ENCODE results near the gene ANP32E.
A peak's percentile ranks its signal among the peaks of the same experiment; 100 is the strongest.
"Not testable (repeated sequence)": the region's sequence is repeated elsewhere in the genome, so short reads cannot be mapped to it uniquely, and the experiment has no call there.

The ANP32E gene

DNA sequence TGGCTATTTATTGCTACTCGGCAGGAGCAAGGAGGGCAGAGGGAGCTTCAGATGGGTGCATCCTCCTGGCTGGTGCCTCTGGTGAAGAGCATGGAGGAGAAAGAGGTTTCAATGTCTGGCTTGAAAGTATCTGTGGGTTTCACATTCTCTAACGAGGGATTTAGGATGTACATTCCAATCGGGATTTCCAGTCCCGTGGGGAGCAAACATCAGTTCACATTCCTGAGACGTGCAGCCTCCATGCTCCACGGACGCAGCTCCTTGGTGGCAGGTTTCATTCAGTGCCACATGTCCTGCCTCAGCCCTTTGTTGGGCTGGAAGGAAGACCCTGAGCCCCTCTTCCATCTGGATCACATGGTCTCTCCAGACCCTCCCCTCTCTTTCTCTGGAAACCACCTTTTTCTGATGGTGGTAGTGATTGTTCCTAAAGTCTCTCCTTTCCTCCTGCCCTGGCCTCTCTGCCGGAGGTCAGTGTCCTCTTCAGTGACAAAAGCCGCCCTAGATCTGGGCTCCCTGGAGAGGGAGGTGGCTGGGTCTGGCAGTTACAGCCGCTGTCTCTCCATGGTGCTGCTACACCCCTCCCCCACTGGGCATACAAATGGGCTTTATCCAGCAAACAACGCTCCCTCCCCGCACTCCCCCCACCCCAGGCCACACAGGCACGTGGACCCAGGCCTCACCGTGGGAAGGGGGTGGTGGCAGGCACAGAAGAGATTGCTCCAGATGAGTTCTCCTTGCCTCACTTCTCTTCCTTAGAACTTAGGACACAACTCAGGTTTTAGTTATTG is 20.8 kb upstream of the ANP32E start:
- peak; percentile 64 for DNase-seq (ENCODE audit: low read depth)

DNA sequence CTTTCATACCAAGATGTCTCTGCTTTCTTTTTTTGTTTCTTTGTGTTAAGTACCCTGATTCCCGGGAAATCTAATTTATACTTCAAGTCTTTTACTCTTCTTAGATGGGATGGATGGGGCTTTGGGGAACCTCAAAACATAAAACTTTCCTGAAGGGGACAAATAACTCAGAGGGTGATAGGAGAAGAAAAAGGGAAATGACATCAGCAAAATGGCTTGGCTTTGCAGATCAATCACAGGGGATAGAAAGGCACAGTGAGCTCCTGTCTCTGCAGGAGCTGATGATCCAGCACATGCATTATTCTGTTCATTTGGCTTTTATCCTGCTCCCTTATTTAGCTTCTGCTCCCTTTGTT is 20.3 kb upstream of the ANP32E start:
- no peak for DNase-seq (ENCODE audit: low read depth)

DNA sequence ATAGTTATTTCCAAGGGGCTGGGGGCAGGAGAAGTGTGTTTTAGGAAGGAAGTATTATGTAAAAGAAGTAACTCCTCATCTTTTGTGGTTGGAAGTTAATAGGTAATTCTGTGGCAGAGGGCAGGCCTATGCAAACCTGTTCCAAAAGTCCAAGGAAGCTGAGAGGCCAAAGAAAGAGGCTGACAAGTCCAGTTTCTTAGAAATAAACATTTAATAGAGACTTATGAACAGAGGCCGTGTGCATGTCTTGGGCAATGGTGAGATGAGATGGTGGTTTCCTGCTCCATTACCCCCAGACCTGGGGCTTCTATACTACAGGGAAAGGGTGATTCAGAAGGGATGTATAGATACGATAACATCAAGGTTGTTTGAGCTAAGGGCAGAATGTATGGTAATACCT is 14.0 kb upstream of the ANP32E start:
- DNase-seq (ENCODE audit: low read depth), result no peak

DNA sequence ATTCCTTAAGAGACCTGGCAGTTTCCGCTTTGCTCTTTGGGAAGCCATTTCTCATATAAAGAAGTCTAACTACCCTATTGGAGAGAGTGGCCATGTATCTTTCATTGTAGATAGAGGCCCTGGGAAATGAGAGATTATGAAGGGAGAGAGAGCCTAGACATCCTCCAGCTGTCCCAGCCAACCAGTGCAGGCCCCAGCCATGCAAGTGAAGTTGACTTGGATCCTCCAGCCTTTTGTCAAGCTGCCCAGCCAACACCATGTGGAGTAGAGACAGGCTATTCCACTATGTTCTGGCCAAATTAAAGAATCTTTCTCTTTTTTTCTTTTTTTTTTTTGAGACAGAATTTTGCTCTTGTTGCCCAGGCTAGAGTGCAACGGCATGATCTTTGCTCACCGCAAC is 7.1 kb upstream of the ANP32E start:
- DNase-seq (ENCODE audit: low read depth), result no peak

DNA sequence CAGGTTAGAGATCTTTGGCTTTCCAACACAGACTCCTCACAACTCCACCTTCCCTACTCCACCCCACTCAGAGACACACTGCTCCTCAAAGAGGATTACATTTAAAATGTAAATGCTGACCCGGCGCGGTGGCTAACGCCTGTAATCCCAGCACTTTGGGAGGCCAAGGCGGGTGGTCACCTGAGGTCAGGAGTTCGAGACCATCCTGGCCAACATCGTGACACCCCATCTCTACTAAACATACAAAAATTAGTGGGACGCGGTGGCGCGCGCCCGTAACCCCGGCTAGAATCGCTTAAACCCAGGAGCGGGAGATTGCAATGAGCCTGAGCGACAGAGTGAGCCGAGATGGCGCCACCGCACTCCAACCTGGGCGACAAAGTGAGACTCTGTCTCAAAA is 1.8 kb upstream of the ANP32E start:
- no peak for DNase-seq (ENCODE audit: low read depth)

DNA sequence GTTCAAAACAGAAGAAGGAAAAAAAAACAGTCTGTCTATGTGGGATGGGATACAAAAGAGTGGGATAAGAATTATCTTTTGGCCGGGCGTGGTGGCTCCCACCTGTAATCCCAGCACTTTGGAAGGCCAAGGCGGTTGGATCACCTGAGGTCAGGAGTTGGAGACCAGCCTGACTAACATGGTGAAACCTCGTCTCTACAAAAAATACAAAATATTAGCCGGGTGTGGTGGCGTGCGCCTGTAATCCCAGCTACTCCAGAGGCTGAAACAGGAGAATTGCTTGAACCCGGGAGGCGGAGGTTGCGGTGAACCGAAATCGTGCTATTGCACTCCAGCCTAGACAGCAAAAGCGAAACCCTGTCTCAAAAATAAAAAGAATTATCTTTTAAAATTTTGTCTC is 1.3 kb upstream of the ANP32E start:
- DNase-seq (ENCODE audit: low read depth), result not testable (repeated sequence)

DNA sequence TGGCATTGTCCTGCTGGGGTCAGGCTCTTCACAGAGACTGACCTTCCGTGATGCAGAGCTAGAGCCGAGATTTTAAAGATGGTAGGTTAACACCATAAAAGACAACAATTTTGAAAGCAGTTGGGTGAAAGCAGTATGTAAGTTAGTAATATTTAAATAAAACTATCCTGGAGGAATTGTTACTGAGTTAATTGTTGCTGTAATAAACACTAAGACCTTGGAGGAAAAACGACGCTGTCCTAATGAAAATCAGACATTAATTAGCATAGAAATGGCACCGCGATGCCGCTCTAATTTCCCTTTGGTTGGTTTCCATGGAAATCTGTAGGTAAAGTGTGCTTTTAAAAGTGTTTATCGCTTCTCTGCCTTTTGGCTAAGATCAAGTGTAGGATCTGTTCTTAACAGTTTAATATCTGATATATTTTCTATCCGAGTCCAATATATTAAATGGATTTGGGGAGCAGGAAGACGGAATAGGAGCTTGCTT is 745 bp upstream of the ANP32E start:
- no peak for DNase-seq (ENCODE audit: low read depth)

DNA sequence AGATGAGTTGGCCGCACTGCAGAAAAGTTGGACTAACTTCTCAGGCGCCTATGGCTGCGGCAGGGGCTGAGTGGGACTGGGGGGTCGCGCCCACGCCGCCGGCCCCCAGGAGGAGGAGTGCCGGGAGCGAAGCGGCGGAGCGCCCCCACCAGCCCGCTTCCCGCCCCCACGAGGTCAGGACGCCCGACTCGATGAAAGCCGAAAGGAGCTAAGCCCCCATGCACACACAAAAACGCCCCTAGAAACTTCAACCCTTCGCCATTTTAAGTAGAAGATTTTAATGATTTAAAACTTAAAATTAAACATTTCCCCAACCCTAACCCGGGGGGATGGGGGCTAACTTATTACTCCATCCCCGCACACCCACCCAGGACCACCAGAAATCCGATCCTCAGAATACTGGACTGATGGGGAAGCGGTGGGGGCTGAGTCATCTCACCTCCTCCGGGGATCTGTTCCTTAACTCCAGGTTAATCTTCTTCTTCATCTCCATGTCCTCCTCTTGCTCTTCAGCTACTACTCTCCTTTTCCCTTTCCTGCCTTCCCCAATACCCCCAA is 539 bp downstream of the ANP32E start:
- DNase-seq (ENCODE audit: low read depth), result peak; percentile 18

DNA sequence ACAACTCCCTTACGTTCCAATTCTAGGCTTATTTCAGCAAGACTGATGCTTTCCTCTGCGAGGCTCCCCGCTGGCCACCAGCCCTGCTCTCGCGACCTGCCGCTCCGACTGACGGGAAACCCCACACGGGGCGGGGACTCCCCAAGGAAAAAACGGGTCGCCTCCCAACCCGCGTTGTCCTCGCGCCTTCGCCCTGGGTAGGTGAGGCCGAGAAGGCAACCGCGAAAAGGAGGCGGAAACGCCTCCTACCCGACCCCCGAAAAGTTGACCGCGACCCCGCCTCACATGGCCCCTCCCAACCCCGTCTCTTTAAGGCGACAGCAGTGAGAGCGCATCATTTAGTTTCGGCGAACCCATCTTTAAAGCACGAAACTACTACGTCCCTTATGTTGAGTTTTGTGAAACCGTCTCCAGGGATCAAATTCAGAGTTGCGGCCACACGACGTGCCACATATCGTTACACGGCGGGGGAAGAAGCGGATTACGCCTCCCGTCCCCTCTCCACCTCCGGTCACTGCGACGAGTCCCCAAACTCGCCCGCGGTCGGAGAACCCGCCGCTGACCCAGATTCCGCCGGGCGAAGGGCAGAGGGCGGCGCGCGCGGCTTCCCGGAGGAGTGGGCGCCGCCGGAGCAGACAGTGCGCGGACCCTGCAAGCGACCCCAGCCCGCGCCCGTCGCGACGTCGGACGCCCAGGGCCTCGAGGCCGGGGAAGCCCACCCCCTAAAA is 1.2 kb downstream of the ANP32E start:
- DNase-seq (ENCODE audit: low read depth), result peak; percentile 80

DNA sequence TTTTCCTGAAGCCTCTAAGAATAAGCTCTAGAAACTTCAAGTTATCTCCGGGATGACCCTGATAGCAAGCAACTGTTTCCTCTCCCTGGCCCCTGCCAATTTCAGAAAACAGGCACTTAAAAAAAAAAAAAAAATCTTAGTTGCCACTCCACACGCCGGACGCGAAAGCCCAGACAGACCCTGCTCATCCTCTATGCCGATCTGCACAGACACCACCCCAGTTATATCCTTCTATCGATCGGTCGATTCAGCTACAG is 1.7 kb downstream of the ANP32E start:
- no peak for DNase-seq (ENCODE audit: low read depth)

DNA sequence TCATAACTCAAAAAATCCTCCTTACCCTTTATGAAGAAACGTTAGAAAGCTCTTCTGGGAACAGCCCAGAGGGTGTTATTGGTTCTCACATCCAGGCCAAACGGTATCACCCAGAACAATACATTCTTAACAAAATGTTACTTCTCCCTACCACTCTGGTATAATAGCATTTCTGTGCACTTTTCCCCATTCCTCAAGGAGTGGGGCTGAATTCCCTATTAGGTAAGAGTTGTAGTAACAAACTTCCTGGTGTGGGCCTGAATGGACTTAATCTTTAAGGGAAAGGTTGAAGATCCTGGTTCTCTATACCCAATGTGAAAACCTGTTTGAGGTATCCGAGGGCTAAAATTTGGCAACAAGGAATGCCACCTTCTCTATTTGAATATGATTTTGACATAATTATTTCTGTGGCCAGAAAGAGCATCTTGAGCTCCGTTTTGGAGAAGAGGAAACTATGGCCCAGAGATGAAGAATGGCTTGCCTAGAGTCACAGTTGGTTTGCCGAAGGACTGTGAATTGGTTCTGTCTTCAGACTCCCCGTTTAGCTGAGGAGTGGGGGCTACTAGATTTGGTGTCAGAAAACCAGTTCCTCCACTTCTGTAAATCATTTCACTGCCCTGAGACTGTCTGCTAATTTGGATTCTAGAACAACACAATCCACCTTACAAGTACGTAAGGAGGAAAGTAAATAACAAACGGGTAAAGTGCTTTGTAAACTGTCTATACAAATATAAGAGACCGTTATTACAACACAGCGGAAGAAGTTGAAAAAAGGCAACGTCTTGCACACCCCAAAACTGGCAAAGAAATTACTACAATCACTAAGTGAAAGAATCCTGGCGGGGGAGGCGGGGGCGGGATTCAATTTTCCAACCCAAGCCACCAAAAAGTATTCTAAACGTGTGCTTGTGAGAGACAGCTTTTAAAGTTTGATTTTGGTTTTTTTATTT is 2.3 kb downstream of the ANP32E start:
- peak; percentile 23 for DNase-seq (ENCODE audit: low read depth)

DNA sequence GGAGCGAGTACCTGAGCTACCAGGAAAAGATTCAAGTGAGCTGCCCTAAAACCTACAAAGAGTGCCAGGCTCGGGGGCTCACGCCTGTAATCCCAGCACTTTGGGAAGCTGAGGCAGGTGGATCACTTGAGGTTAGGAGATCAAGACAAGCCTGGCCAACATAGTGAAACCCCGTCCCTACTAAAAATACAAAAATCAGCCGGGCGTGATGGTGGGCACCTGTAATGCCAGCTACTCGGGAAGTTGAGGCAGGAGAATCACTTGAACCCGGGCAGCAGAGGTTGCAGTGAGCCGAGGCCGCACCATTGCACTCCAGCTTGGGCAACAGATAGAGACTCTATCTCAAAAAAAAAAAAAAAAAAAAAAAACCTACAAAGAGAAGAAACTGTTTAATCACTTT is 3.0 kb downstream of the ANP32E start:
- DNase-seq (ENCODE audit: low read depth), result not testable (repeated sequence)

DNA sequence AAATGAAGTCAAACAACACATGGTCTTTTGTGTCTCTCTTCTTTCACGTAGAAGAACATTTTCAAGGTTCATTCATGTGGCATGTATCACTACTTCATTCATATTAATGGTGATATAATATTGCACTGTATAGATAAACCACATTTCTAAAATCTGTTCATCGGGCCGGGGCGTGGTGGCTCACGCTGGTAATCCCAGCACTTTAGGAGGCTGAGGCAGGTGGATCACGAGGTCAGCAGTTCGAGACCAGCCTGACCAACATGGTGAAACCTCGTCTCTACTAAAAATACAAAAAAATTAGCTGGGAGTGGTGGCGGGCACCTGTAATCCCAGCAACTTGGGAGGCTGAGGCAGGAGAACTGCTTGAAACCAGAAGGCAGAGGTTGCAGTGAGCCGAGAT is 7.7 kb downstream of the ANP32E start:
- not testable (repeated sequence) for DNase-seq (ENCODE audit: low read depth)

DNA sequence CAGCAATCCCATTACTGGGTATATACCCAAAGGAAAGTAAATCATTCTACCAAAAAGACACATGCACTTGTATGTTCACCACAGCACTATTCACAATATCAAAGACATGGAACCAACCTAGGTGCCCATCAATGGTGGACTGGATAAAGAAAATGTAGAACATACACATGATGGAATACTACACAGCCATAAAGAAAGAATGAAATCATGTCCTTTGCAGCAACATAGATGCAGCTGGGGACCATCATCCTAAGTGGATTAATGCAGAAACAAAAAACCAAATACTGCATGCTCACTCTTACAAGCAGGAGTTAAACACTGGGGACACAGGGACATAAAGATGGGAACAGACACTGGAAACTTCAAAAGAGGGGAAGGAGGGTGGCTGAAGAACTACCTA is 8.7 kb downstream of the ANP32E start:
- no peak for DNase-seq (ENCODE audit: low read depth)

DNA sequence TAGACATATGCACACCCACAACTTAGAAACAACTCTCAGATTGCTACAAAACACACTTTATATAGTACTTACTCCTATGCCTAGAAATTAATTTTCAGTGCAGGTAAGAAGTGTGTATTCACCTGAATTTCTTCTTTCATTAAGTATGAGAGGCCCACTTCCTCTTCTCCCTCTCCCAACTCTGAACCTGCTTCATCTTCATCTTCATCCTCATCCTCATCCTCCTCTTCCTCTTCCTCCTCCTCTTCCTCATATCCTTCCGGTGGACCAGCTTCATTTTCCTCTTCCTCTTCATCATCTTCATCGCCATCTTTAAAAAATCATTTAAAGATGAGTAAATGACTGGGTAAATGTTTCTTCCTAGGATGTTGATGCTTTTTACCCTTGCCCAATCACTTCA is 9.4 kb downstream of the ANP32E start:
- DNase-seq (ENCODE audit: low read depth), result no peak

DNA sequence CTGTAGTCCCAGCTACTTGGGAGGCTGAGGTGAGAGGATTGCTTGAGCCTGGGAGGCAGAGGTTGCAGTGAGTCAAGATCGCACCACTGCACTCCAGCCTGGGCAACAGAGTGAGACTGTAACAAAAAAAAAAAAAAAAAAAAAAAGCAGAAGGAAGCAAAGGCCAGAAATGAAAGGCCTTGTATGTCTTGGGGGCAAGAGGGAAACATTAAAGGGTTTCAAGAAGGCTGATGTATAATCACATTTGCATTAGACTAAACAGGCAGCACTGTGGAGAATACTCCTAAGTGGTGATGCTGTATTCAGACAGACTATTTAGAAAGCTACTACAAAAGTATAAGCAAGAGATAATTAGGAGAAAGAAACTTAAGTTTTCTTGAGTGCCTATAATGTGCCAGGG is 10.4 kb downstream of the ANP32E start:
- DNase-seq (ENCODE audit: low read depth), result no peak

DNA sequence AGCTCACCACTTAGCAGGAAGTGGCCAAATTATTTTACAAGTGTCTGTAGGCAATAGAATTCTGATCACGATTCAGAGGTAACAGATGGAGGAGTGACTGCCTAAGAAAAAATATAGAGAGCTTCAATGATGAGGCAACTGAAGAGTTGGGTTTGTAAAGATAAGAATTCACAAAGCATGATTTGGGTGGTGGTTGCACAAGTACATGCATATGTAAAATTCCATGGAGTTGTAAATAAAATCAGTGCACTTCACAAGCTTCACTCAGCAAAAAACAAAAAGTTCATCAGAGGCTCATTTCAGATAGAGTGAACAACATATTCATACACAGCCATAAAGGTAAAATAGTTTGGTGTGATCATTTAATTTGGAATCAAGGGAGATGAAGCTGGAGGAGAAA is 10.9 kb downstream of the ANP32E start:
- DNase-seq (ENCODE audit: low read depth), result no peak

DNA sequence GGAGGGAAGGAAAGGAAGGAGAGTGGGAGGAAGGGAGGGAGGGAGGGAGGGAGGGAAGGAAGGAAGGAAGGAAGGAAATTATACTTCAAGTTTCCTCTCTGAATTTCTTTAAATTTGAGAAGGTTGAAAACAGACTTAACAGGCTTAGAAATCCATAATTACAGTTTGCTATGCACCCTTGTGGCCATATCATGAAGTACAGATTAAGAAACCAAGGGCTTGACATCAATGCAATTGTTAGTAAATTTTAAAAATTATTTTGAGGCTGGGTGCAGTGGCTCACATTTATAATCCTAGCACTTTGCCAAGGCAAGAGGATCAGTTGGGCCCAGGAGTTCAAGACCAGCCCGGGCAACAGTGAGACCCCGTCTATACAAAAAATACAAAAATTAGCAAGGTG is 14.4 kb downstream of the ANP32E start:
- DNase-seq (ENCODE audit: low read depth), result peak; percentile 50

DNA sequence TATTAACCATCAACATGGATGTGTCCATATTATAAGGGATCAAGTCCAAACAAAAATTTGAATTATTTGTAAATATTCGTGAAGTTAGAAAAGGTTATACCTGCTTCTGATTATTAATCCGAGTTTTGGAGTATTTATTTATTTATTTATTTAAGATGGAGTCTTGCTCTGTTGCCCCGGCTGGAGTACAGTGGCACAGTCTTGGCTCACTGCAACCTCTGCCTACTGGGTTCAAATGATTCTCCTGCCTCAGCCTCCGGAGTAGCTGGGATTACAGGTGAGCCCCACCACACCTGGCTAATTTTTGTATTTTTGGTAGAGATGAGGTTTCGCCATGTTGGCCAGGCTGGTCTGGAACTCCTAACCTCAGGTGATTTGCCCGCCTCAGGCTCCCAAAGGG is 20.1 kb downstream of the ANP32E start:
- DNase-seq (ENCODE audit: low read depth), result not testable (repeated sequence)

DNA sequence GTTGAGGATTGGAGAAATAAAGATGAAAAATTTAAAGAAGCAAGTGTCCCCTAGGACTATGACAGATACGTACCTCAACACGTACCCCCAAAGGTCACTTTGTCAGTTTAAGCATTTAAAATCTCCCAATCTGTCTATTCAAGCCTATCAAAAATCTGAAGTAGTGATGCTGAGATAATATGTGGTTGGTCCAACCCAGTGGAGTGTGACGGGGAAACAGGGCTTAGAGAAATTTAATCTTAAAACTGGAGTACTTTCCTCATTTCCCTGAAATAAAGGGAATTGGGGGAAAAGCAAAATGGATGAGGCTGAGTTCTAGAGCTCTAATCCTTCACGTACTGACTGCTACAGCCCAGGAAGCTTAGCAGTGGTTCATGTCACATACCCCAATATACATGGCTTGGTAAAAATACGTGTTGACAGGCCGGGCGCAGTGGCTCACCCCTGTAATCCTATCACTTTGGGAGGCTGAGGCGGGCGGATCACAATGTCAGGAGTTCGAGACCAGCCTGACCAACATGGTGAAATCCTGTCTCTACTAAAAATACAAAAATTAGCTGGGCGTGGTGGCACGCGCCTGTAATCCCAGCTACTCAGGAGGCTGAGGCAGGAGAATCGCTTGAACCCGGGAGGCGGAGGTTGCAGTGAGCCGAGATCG is 21.7 kb downstream of the ANP32E start:
- not testable (repeated sequence) for DNase-seq (ENCODE audit: low read depth)

DNA sequence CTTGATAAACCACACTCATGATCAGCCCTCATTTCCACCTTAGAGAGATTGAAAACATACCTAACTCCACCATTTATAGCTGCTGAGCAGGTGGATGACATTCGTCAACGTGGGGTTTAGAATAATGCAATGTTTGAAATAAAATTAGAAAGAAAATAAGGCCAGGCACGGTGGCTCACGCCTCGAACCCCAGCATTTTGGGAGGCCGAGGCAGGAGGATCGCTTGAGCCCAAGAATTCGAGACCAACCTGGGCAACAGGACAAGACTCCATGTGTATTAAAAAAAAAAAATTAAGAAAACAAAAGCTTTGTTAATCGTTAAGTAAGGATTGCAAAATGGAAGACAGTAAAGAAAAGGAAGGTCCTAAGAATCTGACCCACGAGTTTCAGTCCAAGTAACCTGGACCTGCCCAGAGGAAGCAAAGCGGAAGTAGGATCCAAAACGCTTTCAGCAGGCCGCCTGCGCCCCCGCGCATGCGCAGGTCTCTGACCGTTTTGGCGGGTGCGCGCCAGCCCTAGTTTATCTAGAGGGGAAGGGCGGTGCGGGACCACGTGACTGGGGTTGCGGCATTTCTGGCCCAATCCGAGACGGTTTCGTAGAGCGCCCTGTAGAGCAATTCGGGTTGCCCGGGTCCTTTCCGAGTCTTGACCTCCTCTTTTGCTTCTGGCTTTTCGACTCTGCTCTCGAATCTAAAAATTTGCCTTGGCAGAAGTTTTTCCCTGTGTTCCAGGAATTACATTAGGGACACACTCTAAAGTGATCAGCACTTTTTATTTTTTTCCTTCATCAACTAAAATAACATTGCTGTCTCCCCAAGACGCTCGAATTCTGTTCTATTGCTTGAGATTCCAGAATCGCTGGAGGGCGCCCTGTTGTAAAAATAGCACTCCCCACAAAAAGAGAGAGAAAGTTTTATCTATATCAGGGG is 22.5 kb downstream of the ANP32E start:
- DNase-seq (ENCODE audit: low read depth), result peak; percentile 84
